Trophoblast cell (in vitro differentiated cells and primary cell): ENCODE results near the gene VAV3.

ENCODE experiments used
- DNase-seq, 2 donors: peaks; one replicate each; pipeline ENCODE4 v3.0.0-alpha.2; 2016
- H2AFZ ChIP-seq: 2 replicates; pipeline ENCODE4 v1.6.1; 2013; ENCODE audit warnings: low read length, moderate library complexity, mild to moderate bottlenecking; ENCODE audit not compliant: insufficient read depth, poor library complexity
- H2AK5ac ChIP-seq: 2 replicates; pipeline ENCODE4 v1.6.1; 2013; ENCODE audit warnings: mild to moderate bottlenecking, low read length
- H2BK120ac ChIP-seq: 2 replicates; pipeline ENCODE4 v1.6.1; 2013; ENCODE audit warnings: low read length, mild to moderate bottlenecking, moderate library complexity; ENCODE audit not compliant: insufficient read depth, poor library complexity
- H2BK12ac ChIP-seq: 2 replicates; pipeline ENCODE4 v1.6.1; 2013; ENCODE audit warnings: mild to moderate bottlenecking, low read length, moderate library complexity
- H2BK5ac ChIP-seq: 2 replicates; pipeline ENCODE4 v1.6.1; 2013; ENCODE audit warnings: low read length, low read depth, moderate library complexity, mild to moderate bottlenecking; ENCODE audit not compliant: poor library complexity
- H3K14ac ChIP-seq: 2 replicates; pipeline ENCODE4 v1.6.1; 2013; ENCODE audit warnings: mild to moderate bottlenecking, low read length
- H3K18ac ChIP-seq: 2 replicates; pipeline ENCODE4 v1.6.1; 2013; ENCODE audit warnings: mild to moderate bottlenecking, low read length
- H3K23ac ChIP-seq: 2 replicates; pipeline ENCODE4 v1.6.1; 2013; ENCODE audit warnings: low read length
- H3K27ac ChIP-seq: 2 replicates; pipeline ENCODE4 v1.5.1; 2013; ENCODE audit warnings: low read depth, mild to moderate bottlenecking, inconsistent platforms, low read length, moderate library complexity
- H3K27me3 ChIP-seq: 2 replicates; pipeline ENCODE4 v1.6.1; 2013; ENCODE audit warnings: inconsistent platforms, mild to moderate bottlenecking, low read length, moderate library complexity; ENCODE audit not compliant: insufficient read depth
- H3K36me3 ChIP-seq, 2 experiments: 1 replicate in 1 of 2; 2 replicates in 1 of 2; pipeline ENCODE4 v1.6.1; 2013; ENCODE audit warnings: low read length in 2 of 2, mild to moderate bottlenecking in 2 of 2, moderate library complexity in 1 of 2; ENCODE audit not compliant: insufficient read depth in 2 of 2, control insufficient read depth in 1 of 2
- H3K4ac ChIP-seq: 2 replicates; pipeline ENCODE4 v1.6.1; 2013; ENCODE audit warnings: low read depth, mild to moderate bottlenecking, low read length, moderate library complexity
- H3K4me1 ChIP-seq, 2 experiments: 1 replicate in 1 of 2; 2 replicates in 1 of 2; pipeline ENCODE4 v1.6.1; 2013; ENCODE audit warnings: low read length in 2 of 2, mild to moderate bottlenecking in 2 of 2, moderate library complexity in 1 of 2; ENCODE audit not compliant: insufficient read depth in 2 of 2, control insufficient read depth in 1 of 2
- H3K4me2 ChIP-seq: 2 replicates; pipeline ENCODE4 v1.6.1; 2013; ENCODE audit warnings: inconsistent platforms, mild to moderate bottlenecking, low read length, moderate library complexity
- H3K4me3 ChIP-seq: 2 replicates; pipeline ENCODE4 v1.5.1; 2013; ENCODE audit warnings: mild to moderate bottlenecking, low read depth, low read length, inconsistent platforms
- H3K79me1 ChIP-seq: one replicate; pipeline ENCODE4 v1.6.1; 2013; ENCODE audit warnings: low read length
- H3K79me2 ChIP-seq: 2 replicates; pipeline ENCODE4 v1.6.1; 2013; ENCODE audit warnings: low read length, mild to moderate bottlenecking; ENCODE audit not compliant: control insufficient read depth, insufficient read depth, poor library complexity
- H3K9ac ChIP-seq: 2 replicates; pipeline ENCODE4 v1.6.1; 2013; ENCODE audit warnings: mild to moderate bottlenecking, low read length
- H3K9me3 ChIP-seq: 2 replicates; pipeline ENCODE4 v1.6.1; 2013; ENCODE audit warnings: low read depth, mild to moderate bottlenecking, control low read depth, inconsistent platforms, low read length; ENCODE audit not compliant: insufficient read depth
- H4K12ac ChIP-seq: 2 replicates; pipeline ENCODE4 v1.6.1; 2013; ENCODE audit warnings: low read depth, mild to moderate bottlenecking, low read length, moderate library complexity
- H4K8ac ChIP-seq: 2 replicates; pipeline ENCODE4 v1.6.1; 2013; ENCODE audit warnings: low read depth, mild to moderate bottlenecking, low read length, moderate library complexity
- H4K91ac ChIP-seq: one replicate; pipeline ENCODE4 v1.6.1; 2013; ENCODE audit warnings: low read depth, mild to moderate bottlenecking, low read length, moderate library complexity
- WGBS: extraction: QIAGEN DNeasy Blood & Tissue Kit; methylation state at CpG from one replicate; pipeline ENCODE4 v1.1.7; 2013; ENCODE audit warnings: missing lambda C conversion rate; ENCODE audit not compliant: insufficient read length, insufficient coverage; ENCODE audit errors: extremely low coverage; 5-methylcytosine and 5-hydroxymethylcytosine counted together

The VAV3 gene

DNA sequence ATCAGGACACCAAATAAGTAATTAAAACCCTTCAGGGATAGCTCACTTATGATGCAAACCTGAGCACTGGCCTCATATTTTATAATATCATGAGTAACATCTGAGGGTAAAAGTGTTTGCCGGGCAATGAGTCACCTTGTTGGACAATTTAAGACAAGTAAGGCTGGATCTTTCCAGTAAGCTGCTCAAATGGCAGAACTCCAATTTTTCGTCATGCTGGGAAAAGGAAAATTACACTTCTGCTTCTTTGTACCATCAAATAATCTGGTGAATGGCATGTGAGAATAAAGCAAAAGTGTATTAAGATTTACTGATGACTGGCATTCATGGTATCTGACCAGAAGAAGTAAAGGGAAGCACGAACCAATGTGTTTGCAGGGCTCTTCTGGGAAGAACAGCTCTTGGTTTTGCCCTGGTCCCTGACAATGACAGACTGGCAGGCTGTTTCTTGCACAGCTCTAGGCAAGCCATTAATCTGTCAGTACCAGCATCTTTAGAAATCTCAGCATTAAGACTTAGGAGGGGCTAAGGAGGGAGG lies 392.2 kb downstream of the VAV3 start:
- H3K4me3 ChIP-seq = no peak overlapping the region
- H2AFZ ChIP-seq = no peak overlapping the region
- H3K23ac ChIP-seq = no peak overlapping the region
- no peaks in the 10 kb centered on the region for H3K27me3 ChIP-seq
- H2BK5ac ChIP-seq = no peak overlapping the region
- no peaks in the 10 kb centered on the region for H3K79me2 ChIP-seq
- no peak overlapping the region for H4K91ac ChIP-seq
- no peak overlapping the region for H4K12ac ChIP-seq
- no peaks in the 10 kb centered on the region for H3K36me3 ChIP-seq
- no peak overlapping the region for H3K9ac ChIP-seq
- DNase-seq = peak; percentile 56 to 61
- no peak overlapping the region for H2BK12ac ChIP-seq
- H2AK5ac ChIP-seq = no peak overlapping the region
- no peak overlapping the region for H3K27ac ChIP-seq
- WGBS = no CpG with 5 or more reads among the region's 3 CpGs
- H3K79me1 ChIP-seq = no peaks in the 10 kb centered on the region
- no peaks in the 10 kb centered on the region for H3K9me3 ChIP-seq
- no peak overlapping the region for H3K18ac ChIP-seq
- no peak overlapping the region for H2BK120ac ChIP-seq
- H4K8ac ChIP-seq = no peak overlapping the region
- H3K14ac ChIP-seq = no peak overlapping the region
- no peaks in the 10 kb centered on the region for H3K4me1 ChIP-seq
- H3K4ac ChIP-seq = no peak overlapping the region
- H3K4me2 ChIP-seq = no peak overlapping the region

DNA sequence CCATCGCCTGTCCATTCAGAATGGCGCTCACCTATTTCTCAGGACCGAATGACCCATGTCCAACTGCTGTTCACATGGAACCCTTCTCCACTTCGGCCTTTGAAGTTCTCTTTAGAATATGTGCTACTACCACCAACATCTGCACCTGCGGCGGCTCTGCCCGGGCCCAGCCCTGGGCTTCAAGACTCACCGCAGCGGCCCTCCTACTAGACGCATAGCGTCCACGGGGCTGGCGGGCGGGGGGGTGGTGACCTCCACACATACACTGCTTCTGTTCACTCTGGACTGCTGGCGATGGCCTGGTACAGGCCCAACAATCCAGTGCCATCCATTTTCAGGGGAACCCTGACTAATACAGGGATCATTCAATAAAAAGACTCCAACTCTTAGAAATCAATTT lies 394.2 kb downstream of the VAV3 start:
- Histone ChIP-seq H3K23ac (no peak overlapping the region), H3K9ac (no peak overlapping the region), H3K27me3 (no peaks in the 10 kb centered on the region), H2BK12ac (no peak overlapping the region), H3K14ac (no peak overlapping the region), H4K12ac (no peak overlapping the region), H3K4me1 (no peaks in the 10 kb centered on the region), H3K4me2 (no peak overlapping the region), H4K91ac (no peak overlapping the region), H3K4ac (no peak overlapping the region), H3K18ac (no peak overlapping the region), H3K79me2 (no peaks in the 10 kb centered on the region), H3K4me3 (no peak overlapping the region), H4K8ac (no peak overlapping the region), H3K36me3 (no peaks in the 10 kb centered on the region), H3K9me3 (no peaks in the 10 kb centered on the region), H3K27ac (no peak overlapping the region), H2BK120ac (no peak overlapping the region), H2AK5ac (no peak overlapping the region), H2AFZ (no peak overlapping the region), H3K79me1 (no peaks in the 10 kb centered on the region), H2BK5ac (no peak overlapping the region)
- no CpG with 5 or more reads among the region's 15 CpGs for WGBS
- DNase-seq = no peak

DNA sequence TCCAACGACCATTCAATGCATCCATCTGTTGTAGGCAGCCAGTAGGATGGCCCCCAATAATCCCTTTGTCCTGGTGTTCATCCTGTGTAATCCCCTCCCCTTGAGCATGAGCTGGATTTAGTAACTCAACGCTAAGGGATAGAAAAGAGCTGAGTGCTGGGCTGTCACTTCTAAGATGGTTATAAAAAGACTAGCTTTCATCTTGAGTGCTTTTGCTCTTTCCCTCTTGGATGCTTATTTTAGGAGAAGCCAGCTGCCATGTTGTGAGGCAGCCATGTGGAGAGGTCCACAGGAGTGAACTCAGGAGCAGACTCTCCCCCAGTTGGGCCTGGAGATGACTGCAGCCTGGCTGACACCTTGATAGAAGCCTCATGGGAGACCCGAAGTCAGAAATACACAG lies 401.5 kb downstream of the VAV3 start:
- Histone ChIP-seq H3K36me3 (no peaks in the 10 kb centered on the region), H2AK5ac (no peak overlapping the region), H2BK5ac (no peak overlapping the region), H2BK120ac (no peak overlapping the region), H3K4me1 (no peaks in the 10 kb centered on the region), H4K91ac (no peak overlapping the region), H2AFZ (no peak overlapping the region), H3K79me1 (no peaks in the 10 kb centered on the region), H4K12ac (no peak overlapping the region), H2BK12ac (no peak overlapping the region), H3K23ac (no peak overlapping the region), H3K4ac (no peak overlapping the region), H3K4me2 (no peak overlapping the region), H3K9me3 (no peaks in the 10 kb centered on the region), H3K14ac (no peak overlapping the region), H3K79me2 (no peaks in the 10 kb centered on the region), H3K9ac (no peak overlapping the region), H4K8ac (no peak overlapping the region), H3K4me3 (no peak overlapping the region), H3K27me3 (no peaks in the 10 kb centered on the region), H3K18ac (no peak overlapping the region), H3K27ac (no peak overlapping the region)
- WGBS = no CpG with 5 or more reads among the region's 3 CpGs
- DNase-seq = no peak

DNA sequence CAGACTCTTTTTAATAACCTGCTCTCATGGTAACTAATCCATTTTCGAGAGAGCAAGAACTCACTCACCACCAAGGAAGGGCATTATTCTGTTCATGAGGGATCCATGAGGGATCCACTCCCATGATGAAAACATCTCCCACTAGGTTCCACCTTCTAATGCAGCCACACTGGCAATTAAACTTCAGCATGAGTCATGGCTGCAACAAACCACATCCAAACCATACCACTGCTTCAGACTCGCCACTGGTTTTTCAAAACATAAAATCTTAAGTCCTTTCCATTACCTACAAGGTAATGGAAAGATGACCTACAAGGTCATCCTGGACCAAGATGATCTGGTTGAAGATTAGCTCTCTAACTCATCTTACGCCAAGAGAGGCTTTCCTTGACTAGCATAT lies 405.1 kb downstream of the VAV3 start:
- Histone ChIP-seq H3K4me1 (no peaks in the 10 kb centered on the region), H4K8ac (no peak overlapping the region), H3K27ac (no peak overlapping the region), H2BK120ac (no peak overlapping the region), H2AK5ac (no peak overlapping the region), H3K36me3 (no peaks in the 10 kb centered on the region), H3K14ac (no peak overlapping the region), H2AFZ (no peak overlapping the region), H3K18ac (no peak overlapping the region), H3K23ac (no peak overlapping the region), H4K91ac (no peak overlapping the region), H3K79me1 (no peaks in the 10 kb centered on the region), H3K4me2 (no peak overlapping the region), H3K4ac (no peak overlapping the region), H2BK5ac (no peak overlapping the region), H3K4me3 (no peak overlapping the region), H4K12ac (no peak overlapping the region), H3K79me2 (no peaks in the 10 kb centered on the region), H3K9ac (no peak overlapping the region), H2BK12ac (no peak overlapping the region), H3K9me3 (no peaks in the 10 kb centered on the region), H3K27me3 (no peaks in the 10 kb centered on the region)
- WGBS = no CpG with 5 or more reads among the region's 3 CpGs
- DNase-seq = no peak
